ENCODE results near the gene GFM1. TPM values are rescaled to one million over a fixed set of nuclear protein-coding genes. Genes with fewer than 3 reads are reported as not detected.

GFM1 gene
- total and polyA plus RNA-seq, 2 experiments from 2014 or later, result 39.8 to 53.2 TPM

- Histone ChIP-seq H3K27ac (peak within 1 kb of the TSS; percentile 61), H3K4me3 (peak within 1 kb of the TSS; percentile 42), H3K4me1 (ENCODE audit: low read depth) (peaks cover 7% of the 10 kb centered on the region), H3K9me3 (ENCODE audit: low read depth) (no peaks in the 10 kb centered on the region), H3K36me3 (peaks cover 24% of the 10 kb centered on the region), H3K27me3 (no peaks in the 10 kb centered on the region)
- TF ChIP-seq CTCF (IDR thresholded peaks at IDR 0.05; ENCODE audit: low read depth, low read length), result peak; percentile 85
- DNase-seq (ENCODE audit: low read depth in 1 of 2, low spot score in 1 of 2), result peak; percentile 87 to 92
Measured at GRCh38 chr3:158672215-158673176, 28.2 kb downstream of the GFM1 start, which contains the start of gene LXN. Gene LXN, minus strand, starts transcription at chr3:158672648. Its CDS starts 170 bp downstream, at chr3:158672478.

- Histone ChIP-seq H3K36me3 (peaks cover 11% of the 10 kb centered on the region), H3K4me1 (ENCODE audit: low read depth) (no peaks in the 10 kb centered on the region), H3K27me3 (no peaks in the 10 kb centered on the region), H3K4me3 (no peak overlapping the region), H3K9me3 (ENCODE audit: low read depth) (no peaks in the 10 kb centered on the region), H3K27ac (no peak overlapping the region)
- DNase-seq (ENCODE audit: low read depth in 1 of 2, low spot score in 1 of 2), result no peak
- no peak for TF ChIP-seq CTCF (IDR thresholded peaks at IDR 0.05; ENCODE audit: low read depth, low read length)
Measured at GRCh38 chr3:158678687-158679086, 34.4 kb downstream of the GFM1 start.

- no peaks in the 10 kb centered on the region for H3K9me3 ChIP-seq (ENCODE audit: low read depth)
- H3K27ac ChIP-seq, result no peak overlapping the region
- H3K4me1 ChIP-seq (ENCODE audit: low read depth), result no peaks in the 10 kb centered on the region
- TF ChIP-seq CTCF (IDR thresholded peaks at IDR 0.05; ENCODE audit: low read depth, low read length), result no peak
- H3K27me3 ChIP-seq, result no peaks in the 10 kb centered on the region
- no peak overlapping the region for H3K4me3 ChIP-seq
- peaks cover 12% of the 10 kb centered on the region for H3K36me3 ChIP-seq
- peak in 1 of 2 donors; percentile 29 for DNase-seq (ENCODE audit: low read depth in 1 of 2, low spot score in 1 of 2)
Measured at GRCh38 chr3:158679547-158680000, 35.2 kb downstream of the GFM1 start.

- DNase-seq (ENCODE audit: low read depth in 1 of 2, low spot score in 1 of 2), result no peak
- Histone ChIP-seq H3K36me3 (peaks cover 21% of the 10 kb centered on the region), H3K27me3 (no peaks in the 10 kb centered on the region), H3K4me3 (no peak overlapping the region), H3K4me1 (ENCODE audit: low read depth) (no peaks in the 10 kb centered on the region), H3K9me3 (ENCODE audit: low read depth) (no peaks in the 10 kb centered on the region), H3K27ac (no peak overlapping the region)
- no peak for TF ChIP-seq CTCF (IDR thresholded peaks at IDR 0.05; ENCODE audit: low read depth, low read length)
Measured at GRCh38 chr3:158680861-158681260, 36.5 kb downstream of the GFM1 start.

- peaks cover 21% of the 10 kb centered on the region for H3K36me3 ChIP-seq
- H3K27ac ChIP-seq, result no peak overlapping the region
- no peaks in the 10 kb centered on the region for H3K9me3 ChIP-seq (ENCODE audit: low read depth)
- no peak overlapping the region for H3K4me3 ChIP-seq
- H3K27me3 ChIP-seq, result no peaks in the 10 kb centered on the region
- H3K4me1 ChIP-seq (ENCODE audit: low read depth), result no peaks in the 10 kb centered on the region
- TF ChIP-seq CTCF (IDR thresholded peaks at IDR 0.05; ENCODE audit: low read depth, low read length), result no peak
- peak in 1 of 2 donors; percentile 66 for DNase-seq (ENCODE audit: low read depth in 1 of 2, low spot score in 1 of 2)
Measured at GRCh38 chr3:158683230-158683962, 39.1 kb downstream of the GFM1 start.

All from cardiac muscle cell (in vitro differentiated cells and primary cell).